HEK293 (cell line): ENCODE data around the gene KPNA6.

Source experiments
- CTCF ChIA-PET: fragments of 350-600 bp; formaldehyde crosslinking; extraction: SDS; loops from one replicate; lab custom pipeline; 2021; ENCODE audit warnings: antibody characterized with exemption; lab: Yijun Ruan, JAX
- POLR2A ChIA-PET: fragments of 300-600 bp; formaldehyde crosslinking; extraction: SDS; loops from one replicate; lab custom pipeline; 2020; ENCODE audit warnings: antibody characterized with exemption, inconsistent platforms; lab: Yijun Ruan, JAX
- H3K27ac ChIP-seq: fragments of 200-500 bp; sonication (Bioruptor generic); 2 replicates; pipeline ENCODE4 v1.5.1; 2014; ENCODE audit warnings: low read depth, low read length, control low read depth, inconsistent platforms; ENCODE audit errors: extremely low read depth
- H3K36me3 ChIP-seq, 2 experiments: fragments of 200-500 bp in 1 of 2; sonication (Bioruptor generic) in 1 of 2; 1 replicate in 1 of 2; 2 replicates in 1 of 2; pipeline ENCODE4 v1.5.1; 2014 to 2017; ENCODE audit warnings: inconsistent platforms in 2 of 2, low read length in 2 of 2; ENCODE audit not compliant: control insufficient read depth in 2 of 2, insufficient read depth in 1 of 2
- H3K4me1 ChIP-seq: fragments of 200-500 bp; sonication (Bioruptor generic); 2 replicates; pipeline ENCODE4 v1.5.1; 2014; ENCODE audit warnings: mild to moderate bottlenecking, low read length, inconsistent platforms; ENCODE audit not compliant: control insufficient read depth, insufficient read depth
- H3K4me3 ChIP-seq: 2 replicates; pipeline ENCODE4 v1.5.1; 2011; ENCODE audit warnings: low read depth, mild to moderate bottlenecking, control low read depth, low read length, moderate library complexity
- H3K9me3 ChIP-seq: fragments of 200-500 bp; sonication (Bioruptor generic); 2 replicates; pipeline ENCODE4 v1.5.1; 2014; ENCODE audit warnings: low read depth, low read length, inconsistent platforms; ENCODE audit not compliant: control insufficient read depth, insufficient read depth
- BCL11B ChIP-seq: fragments of 450-650 bp; formaldehyde crosslinking; IDR thresholded peaks from 2 replicates; pipeline ENCODE4 v1.5.1; 2016; ENCODE audit warnings: low read depth, missing biosample characterization, missing genetic modification characterization
- BCL6B ChIP-seq: fragments of 450-650 bp; formaldehyde crosslinking; IDR thresholded peaks from 2 replicates; pipeline ENCODE4 v1.5.1; 2017; ENCODE audit warnings: missing biosample characterization, missing genetic modification characterization
- PRDM1 ChIP-seq: fragments of 450-650 bp; formaldehyde crosslinking; IDR thresholded peaks from 2 replicates; pipeline ENCODE4; 2016; ENCODE audit warnings: missing biosample characterization, missing genetic modification characterization
- REPIN1 ChIP-seq: fragments of 450-650 bp; formaldehyde crosslinking; IDR thresholded peaks from 2 replicates; pipeline ENCODE4 v1.5.1; 2017; ENCODE audit warnings: missing biosample characterization, missing genetic modification characterization, low read depth
- TRIM28 ChIP-seq: IDR thresholded peaks from 2 replicates; pipeline ENCODE4 v1.6.1; 2011; ENCODE audit warnings: low read length, control low read depth, borderline replicate concordance
- TSHZ1 ChIP-seq: fragments of 450-650 bp; formaldehyde crosslinking; IDR thresholded peaks from 2 replicates; pipeline ENCODE4 v1.5.1; 2016; ENCODE audit warnings: missing biosample characterization, missing genetic modification characterization, borderline replicate concordance
- YY2 ChIP-seq: fragments of 450-650 bp; formaldehyde crosslinking; IDR thresholded peaks from 2 replicates; pipeline ENCODE4 v1.5.1; 2016; ENCODE audit warnings: missing biosample characterization, missing genetic modification characterization
- ZFP41 ChIP-seq: fragments of 450-650 bp; formaldehyde crosslinking; IDR thresholded peaks from 2 replicates; pipeline ENCODE4 v1.5.1; 2016; ENCODE audit warnings: missing biosample characterization, missing genetic modification characterization, borderline replicate concordance
- ZNF148 ChIP-seq: fragments of 450-650 bp; formaldehyde crosslinking; IDR thresholded peaks from 2 replicates; pipeline ENCODE4 v1.5.0; 2017; ENCODE audit warnings: missing biosample characterization, missing genetic modification characterization, borderline replicate concordance
- ZNF274 ChIP-seq, 2 experiments: fragments of 200-500 bp in 1 of 2; fragments of 450-650 bp in 1 of 2; sonication (Bioruptor generic) in 1 of 2; formaldehyde crosslinking in 1 of 2; IDR thresholded peaks; 2 replicates each; pipeline versions ENCODE4 v1.5.1 to v1.6.1; 2014 to 2016; ENCODE audit warnings: borderline replicate concordance in 1 of 2, inconsistent platforms in 1 of 2, low read length in 1 of 2, missing biosample characterization in 1 of 2, missing genetic modification characterization in 1 of 2
- ZNF362 ChIP-seq: fragments of 450-650 bp; formaldehyde crosslinking; IDR thresholded peaks from 2 replicates; pipeline ENCODE4 v1.5.1; 2016; ENCODE audit warnings: missing biosample characterization, missing genetic modification characterization
- ZNF37A ChIP-seq: fragments of 450-650 bp; IDR thresholded peaks from 2 replicates; pipeline ENCODE4 v1.5.1; 2018; ENCODE audit warnings: missing biosample characterization, missing genetic modification characterization
- ZNF548 ChIP-seq: fragments of 450-650 bp; formaldehyde crosslinking; IDR thresholded peaks from 2 replicates; pipeline ENCODE4 v1.5.1; 2016; ENCODE audit warnings: missing biosample characterization, missing genetic modification characterization
- ZNF610 ChIP-seq: fragments of 450-650 bp; formaldehyde crosslinking; IDR thresholded peaks from 2 replicates; pipeline ENCODE4 v1.5.1; 2016; ENCODE audit warnings: missing biosample characterization, missing genetic modification characterization, borderline replicate concordance
- ZNF639 ChIP-seq: fragments of 450-650 bp; formaldehyde crosslinking; IDR thresholded peaks from 2 replicates; pipeline ENCODE4 v1.5.1; 2016; ENCODE audit warnings: missing biosample characterization, missing genetic modification characterization
- ZNF785 ChIP-seq: fragments of 450-650 bp; formaldehyde crosslinking; IDR thresholded peaks from 2 replicates; pipeline ENCODE4 v1.5.1; 2016; ENCODE audit warnings: missing biosample characterization, missing genetic modification characterization
- ZNF792 ChIP-seq: fragments of 450-650 bp; formaldehyde crosslinking; IDR thresholded peaks from 2 replicates; pipeline ENCODE4 v1.5.1; 2016; ENCODE audit warnings: missing biosample characterization, missing genetic modification characterization
- ZSCAN16 ChIP-seq: fragments of 450-650 bp; formaldehyde crosslinking; IDR thresholded peaks from 2 replicates; pipeline ENCODE4 v1.5.1; 2016; ENCODE audit warnings: missing biosample characterization, missing genetic modification characterization

Gene KPNA6

GRCh38 chr1:32219022-32219421, 111.2 kb downstream of the KPNA6 start:
- TF ChIP-seq ZNF792 (tag by site-specific recombination) (no peak), ZNF274 (IDR thresholded peaks at IDR 0.05; ENCODE audit: low read length) (no peak), ZNF274 (tag by site-specific recombination; IDR thresholded peaks at IDR 0.05; ENCODE audit: borderline replicate concordance) (no peak), ZNF37A (tag by site-specific recombination) (no peak), TSHZ1 (no peak), ZNF785 (no peak), ZNF148 (tag by site-specific recombination) (no peak), REPIN1 (tag by site-specific recombination) (no peak), ZNF639 (no peak), YY2 (tag by site-specific recombination) (no peak), TRIM28 (no peak), ZSCAN16 (tag by site-specific recombination) (no peak), BCL6B (tag by site-specific recombination) (no peak), PRDM1 (tag by site-specific recombination) (no peak), BCL11B (tag by site-specific recombination) (no peak), ZNF362 (tag by site-specific recombination) (no peak), ZFP41 (no peak), ZNF548 (no peak), ZNF610 (no peak)
- TF ChIP-seq, all 188 proteins: peak for 0
- peaks cover 0 to 69% of the 10 kb centered on the region in 2 experiments; a peak in 2 of 3 replicates for H3K36me3 ChIP-seq
- POLR2A ChIA-PET: interaction anchor here (2.0 kb wide), 1 partner anchor 117 kb away, joined by 5 read pairs; the partner anchor contains the start of gene MARCKSL1
- H3K9me3 ChIP-seq: no peaks in the 10 kb centered on the region
- H3K4me3 ChIP-seq: no peak overlapping the region
- CTCF ChIA-PET: interaction anchor here (0.6 to 1.2 kb wide), 2 partner anchors 52 to 196 kb away, joined by 3 to 5 read pairs; no protein-coding TSS in a partner anchor
- peaks cover 2% of the 10 kb centered on the region; the same call in 1 of the 2 replicates for H3K4me1 ChIP-seq
- H3K27ac ChIP-seq: no peak overlapping the region
